Astrocyte of the cerebellum (primary cell): ENCODE data around the gene PPDPF.
A peak's percentile ranks its signal among the peaks of the same experiment; 100 is the strongest.
"Not testable (repeated sequence)": the region's sequence is repeated elsewhere in the genome, so short reads cannot be mapped to it uniquely, and the experiment has no call there.

ENCODE experiments used
- DNase-seq: peaks from one replicate; pipeline ENCODE4 v3.0.0-alpha.2; 2011; ENCODE audit warnings: low read depth
- H3K4me3 ChIP-seq: 2 replicates; pipeline ENCODE4 v1.5.1; 2011; ENCODE audit warnings: mild to moderate bottlenecking, low read depth, low read length, moderate library complexity
- CTCF ChIP-seq: IDR thresholded peaks from 2 replicates; pipeline ENCODE4 v1.5.1; 2012; ENCODE audit warnings: low read length, low read depth, moderate library complexity, mild to moderate bottlenecking; ENCODE audit errors: missing control alignments
- in situ Hi-C: cut with HindIII; loops from 2 replicates; pipeline ENCODE4 v1.10.0; 2017; ENCODE audit warnings: low sequenced_read_pairs

Gene PPDPF

GRCh38 chr20:63554361-63555278 lies 34.1 kb downstream of the PPDPF start:
- peak overlapping the region; percentile 48 for H3K4me3 ChIP-seq

GRCh38 chr20:63555661-63556381 lies 35.3 kb downstream of the PPDPF start:
- TF ChIP-seq CTCF: no peak
- DNase-seq: no peak
- in situ Hi-C loops: no loop called here
- H3K4me3 ChIP-seq: no peak overlapping the region

More at GRCh38 chr20:63554361-63555278, 34.1 kb downstream of the PPDPF start:
- DNase-seq: no peak
- TF ChIP-seq CTCF: no peak
- in situ Hi-C loops: no loop called here

GRCh38 chr20:63556873-63557478 lies 36.4 kb downstream of the PPDPF start:
- DNase-seq: no peak
- H3K4me3 ChIP-seq: no peak overlapping the region
- in situ Hi-C loops: no loop called here
- no peak for TF ChIP-seq CTCF

GRCh38 chr20:63557481-63557891 lies 36.9 kb downstream of the PPDPF start:
- TF ChIP-seq CTCF: no peak
- in situ Hi-C loops: no loop called here
- H3K4me3 ChIP-seq: no peak overlapping the region
- DNase-seq: no peak

- TF ChIP-seq CTCF: no peak
- in situ Hi-C loops: no loop called here
- no peak for DNase-seq
- H3K4me3 ChIP-seq: no peak overlapping the region
Measured at GRCh38 chr20:63558804-63559484, 38.4 kb downstream of the PPDPF start.

GRCh38 chr20:63559485-63560332 lies 39.1 kb downstream of the PPDPF start:
- DNase-seq, in situ Hi-C loops: not testable (repeated sequence)

More at GRCh38 chr20:63559485-63560332, 39.1 kb downstream of the PPDPF start:
- not testable (repeated sequence) for H3K4me3 ChIP-seq
